ENCODE measurements around the gene ERP44. TPM values are rescaled to one million over a fixed set of nuclear protein-coding genes. Genes with fewer than 3 reads are reported as not detected.

ERP44 gene
- total RNA-seq, 1 experiment from 2014 or later, result 9.4 TPM

DNA sequence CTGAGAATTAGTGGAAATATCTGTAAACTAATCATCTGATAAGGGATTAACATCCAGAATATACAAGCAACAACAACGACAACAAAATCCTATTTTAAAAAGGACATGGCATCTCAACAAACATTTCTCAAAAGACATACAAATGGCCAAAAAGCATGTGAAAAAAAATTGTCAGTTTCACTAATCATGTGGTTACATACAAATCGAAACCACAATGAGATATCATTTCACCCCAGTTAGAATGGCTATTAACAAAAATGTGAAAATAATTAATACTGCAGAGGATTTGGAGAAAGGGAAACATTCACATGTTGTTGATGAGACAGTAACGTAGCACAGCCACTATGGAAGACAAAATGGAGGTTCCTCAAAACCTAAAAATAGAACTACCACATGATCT lies 69.5 kb downstream of the ERP44 start:
- no peak overlapping the region for H3K9ac ChIP-seq (ENCODE audit: low read length)
- CTCF ChIA-PET, result no interaction called here
- H3K27ac ChIP-seq (ENCODE audit: low read depth, low read length), result no peak overlapping the region
- TF ChIP-seq SIN3A (IDR thresholded peaks at IDR 0.05; ENCODE audit: low read depth) (no peak), EGR1 (IDR thresholded peaks at IDR 0.05; ENCODE audit: low read depth) (no peak), EZH2phosphoT487 (IDR thresholded peaks at IDR 0.05; ENCODE audit: borderline replicate concordance) (no peak), TCF7L2 (IDR thresholded peaks at IDR 0.05; ENCODE audit: borderline replicate concordance, extremely low read depth, insufficient read depth, insufficient read length) (no peak), ZNF274 (IDR thresholded peaks at IDR 0.05; ENCODE audit: low read depth, low read length) (no peak), EZH2 (IDR thresholded peaks at IDR 0.05) (no peak), JUND (IDR thresholded peaks at IDR 0.05) (no peak), FOSL1 (IDR thresholded peaks at IDR 0.05; ENCODE audit: low read depth) (no peak), ZFX (IDR thresholded peaks at IDR 0.05) (no peak), CEBPB (IDR thresholded peaks at IDR 0.05; ENCODE audit: low read depth) (no peak), ELF1 (IDR thresholded peaks at IDR 0.05; ENCODE audit: borderline replicate concordance, low read depth) (no peak), CBX3 (IDR thresholded peaks at IDR 0.05; ENCODE audit: low read depth) (no peak), RAD21 (IDR thresholded peaks at IDR 0.05; ENCODE audit: low read depth) (no peak), SP1 (IDR thresholded peaks at IDR 0.05; ENCODE audit: low read depth) (no peak), YY1 (IDR thresholded peaks at IDR 0.05; ENCODE audit: extremely low read depth, insufficient replicate concordance, low read depth, low read length) (no peak)
- TF ChIP-seq, protein P1, sequence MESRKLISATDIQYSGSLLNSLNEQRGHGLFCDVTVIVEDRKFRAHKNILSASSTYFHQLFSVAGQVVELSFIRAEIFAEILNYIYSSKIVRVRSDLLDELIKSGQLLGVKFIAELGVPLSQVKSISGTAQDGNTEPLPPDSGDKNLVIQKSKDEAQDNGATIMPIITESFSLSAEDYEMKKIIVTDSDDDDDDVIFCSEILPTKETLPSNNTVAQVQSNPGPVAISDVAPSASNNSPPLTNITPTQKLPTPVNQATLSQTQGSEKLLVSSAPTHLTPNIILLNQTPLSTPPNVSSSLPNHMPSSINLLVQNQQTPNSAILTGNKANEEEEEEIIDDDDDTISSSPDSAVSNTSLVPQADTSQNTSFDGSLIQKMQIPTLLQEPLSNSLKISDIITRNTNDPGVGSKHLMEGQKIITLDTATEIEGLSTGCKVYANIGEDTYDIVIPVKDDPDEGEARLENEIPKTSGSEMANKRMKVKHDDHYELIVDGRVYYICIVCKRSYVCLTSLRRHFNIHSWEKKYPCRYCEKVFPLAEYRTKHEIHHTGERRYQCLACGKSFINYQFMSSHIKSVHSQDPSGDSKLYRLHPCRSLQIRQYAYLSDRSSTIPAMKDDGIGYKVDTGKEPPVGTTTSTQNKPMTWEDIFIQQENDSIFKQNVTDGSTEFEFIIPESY (IDR thresholded peaks at IDR 0.05; ENCODE audit: extremely low read depth, insufficient replicate concordance, low read length), result no peak
- TF ChIP-seq, protein P2, sequence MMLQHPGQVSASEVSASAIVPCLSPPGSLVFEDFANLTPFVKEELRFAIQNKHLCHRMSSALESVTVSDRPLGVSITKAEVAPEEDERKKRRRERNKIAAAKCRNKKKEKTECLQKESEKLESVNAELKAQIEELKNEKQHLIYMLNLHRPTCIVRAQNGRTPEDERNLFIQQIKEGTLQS (IDR thresholded peaks at IDR 0.05), result no peak
- TF ChIP-seq, protein P3, sequence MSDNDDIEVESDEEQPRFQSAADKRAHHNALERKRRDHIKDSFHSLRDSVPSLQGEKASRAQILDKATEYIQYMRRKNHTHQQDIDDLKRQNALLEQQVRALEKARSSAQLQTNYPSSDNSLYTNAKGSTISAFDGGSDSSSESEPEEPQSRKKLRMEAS (IDR thresholded peaks at IDR 0.05), result no peak
- TF ChIP-seq, protein P4, sequence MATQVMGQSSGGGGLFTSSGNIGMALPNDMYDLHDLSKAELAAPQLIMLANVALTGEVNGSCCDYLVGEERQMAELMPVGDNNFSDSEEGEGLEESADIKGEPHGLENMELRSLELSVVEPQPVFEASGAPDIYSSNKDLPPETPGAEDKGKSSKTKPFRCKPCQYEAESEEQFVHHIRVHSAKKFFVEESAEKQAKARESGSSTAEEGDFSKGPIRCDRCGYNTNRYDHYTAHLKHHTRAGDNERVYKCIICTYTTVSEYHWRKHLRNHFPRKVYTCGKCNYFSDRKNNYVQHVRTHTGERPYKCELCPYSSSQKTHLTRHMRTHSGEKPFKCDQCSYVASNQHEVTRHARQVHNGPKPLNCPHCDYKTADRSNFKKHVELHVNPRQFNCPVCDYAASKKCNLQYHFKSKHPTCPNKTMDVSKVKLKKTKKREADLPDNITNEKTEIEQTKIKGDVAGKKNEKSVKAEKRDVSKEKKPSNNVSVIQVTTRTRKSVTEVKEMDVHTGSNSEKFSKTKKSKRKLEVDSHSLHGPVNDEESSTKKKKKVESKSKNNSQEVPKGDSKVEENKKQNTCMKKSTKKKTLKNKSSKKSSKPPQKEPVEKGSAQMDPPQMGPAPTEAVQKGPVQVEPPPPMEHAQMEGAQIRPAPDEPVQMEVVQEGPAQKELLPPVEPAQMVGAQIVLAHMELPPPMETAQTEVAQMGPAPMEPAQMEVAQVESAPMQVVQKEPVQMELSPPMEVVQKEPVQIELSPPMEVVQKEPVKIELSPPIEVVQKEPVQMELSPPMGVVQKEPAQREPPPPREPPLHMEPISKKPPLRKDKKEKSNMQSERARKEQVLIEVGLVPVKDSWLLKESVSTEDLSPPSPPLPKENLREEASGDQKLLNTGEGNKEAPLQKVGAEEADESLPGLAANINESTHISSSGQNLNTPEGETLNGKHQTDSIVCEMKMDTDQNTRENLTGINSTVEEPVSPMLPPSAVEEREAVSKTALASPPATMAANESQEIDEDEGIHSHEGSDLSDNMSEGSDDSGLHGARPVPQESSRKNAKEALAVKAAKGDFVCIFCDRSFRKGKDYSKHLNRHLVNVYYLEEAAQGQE (IDR thresholded peaks at IDR 0.05; ENCODE audit: low read depth), result no peak
- DNase-seq (ENCODE audit: low read depth, low spot score), result no peak
- no peak overlapping the region for H2AFZ ChIP-seq (ENCODE audit: low read depth, low read length, poor library complexity, severe bottlenecking)
- H3K9me3 ChIP-seq (ENCODE audit: control insufficient read depth in 1 of 2, insufficient read depth in 1 of 2, low read depth in 1 of 2, low read length in 2 of 2), result no peaks in the 10 kb centered on the region
- H3K9me2 ChIP-seq (ENCODE audit: insufficient read depth), result no peaks in the 10 kb centered on the region
- intact Hi-C loops (cut with micrococcal nuclease), result loop anchor here (2.0 kb wide), 1 partner anchor 296 kb away; no protein-coding TSS in a partner anchor
- POLR2A ChIA-PET, result no interaction called here
- no peak overlapping the region for H3K4me3 ChIP-seq (replicated peaks in 1 of 2; ENCODE audit: low read depth in 1 of 2, low read length in 2 of 2)
- no peaks in the 10 kb centered on the region for H3K36me3 ChIP-seq (ENCODE audit: control insufficient read depth in 1 of 2, insufficient read depth in 2 of 2, low read length in 2 of 2)
- no peak overlapping the region for H3K4me2 ChIP-seq (ENCODE audit: low read length)
- no peak for ATAC-seq
- BruUV-seq (replicated peaks), result no TSS peak
- H4K20me1 ChIP-seq (ENCODE audit: insufficient read depth), result no peaks in the 10 kb centered on the region
- no peaks in the 10 kb centered on the region for H3K27me3 ChIP-seq (ENCODE audit: insufficient read depth, low read length)
- no peaks in the 10 kb centered on the region for H3K4me1 ChIP-seq (ENCODE audit: control insufficient read depth in 1 of 2, insufficient read depth in 2 of 2, low read length in 2 of 2)
- RAD21 ChIA-PET (ENCODE audit: low non-redundant PET in 1 of 2, low total read pairs in 2 of 2, uncharacterized antibody in 2 of 2, unreplicated experiment in 2 of 2), result no interaction called here
- no peaks in the 10 kb centered on the region; the same call in 1 of the 2 replicates for H3K79me2 ChIP-seq (ENCODE audit: insufficient read depth, low read length)

Data from HCT116 (cell line).